ENCODE measurements around the gene TCEAL1.
"Not testable (repeated sequence)": the region's sequence is repeated elsewhere in the genome, so short reads cannot be mapped to it uniquely, and the experiment has no call there.

The TCEAL1 gene

DNA sequence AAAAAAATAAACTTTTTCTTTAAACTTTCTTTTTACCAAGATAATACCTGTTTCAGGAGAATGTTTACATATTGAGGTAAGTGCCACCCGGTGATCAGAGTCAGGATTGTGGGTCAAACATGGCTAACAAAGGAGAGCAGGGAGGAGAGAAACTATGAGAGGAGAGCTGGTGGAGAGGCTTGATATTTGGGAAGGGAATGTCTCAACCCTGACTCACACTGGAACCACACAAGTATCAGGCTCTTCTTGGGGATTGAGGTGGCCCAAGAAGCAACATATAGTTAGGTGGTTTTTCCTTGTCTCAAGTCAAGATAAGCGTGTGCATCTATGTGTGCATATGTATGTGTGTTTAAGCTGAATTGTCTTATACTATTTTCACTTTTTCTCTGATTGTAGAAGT is 6.7 kb downstream of the TCEAL1 start:
- DNase-seq (ENCODE audit: low read depth) = no peak

- no peak for DNase-seq (ENCODE audit: low read depth)
These were observed 9.0 kb downstream of the TCEAL1 start for GRCh38 chrX:103637604-103638338.

DNA sequence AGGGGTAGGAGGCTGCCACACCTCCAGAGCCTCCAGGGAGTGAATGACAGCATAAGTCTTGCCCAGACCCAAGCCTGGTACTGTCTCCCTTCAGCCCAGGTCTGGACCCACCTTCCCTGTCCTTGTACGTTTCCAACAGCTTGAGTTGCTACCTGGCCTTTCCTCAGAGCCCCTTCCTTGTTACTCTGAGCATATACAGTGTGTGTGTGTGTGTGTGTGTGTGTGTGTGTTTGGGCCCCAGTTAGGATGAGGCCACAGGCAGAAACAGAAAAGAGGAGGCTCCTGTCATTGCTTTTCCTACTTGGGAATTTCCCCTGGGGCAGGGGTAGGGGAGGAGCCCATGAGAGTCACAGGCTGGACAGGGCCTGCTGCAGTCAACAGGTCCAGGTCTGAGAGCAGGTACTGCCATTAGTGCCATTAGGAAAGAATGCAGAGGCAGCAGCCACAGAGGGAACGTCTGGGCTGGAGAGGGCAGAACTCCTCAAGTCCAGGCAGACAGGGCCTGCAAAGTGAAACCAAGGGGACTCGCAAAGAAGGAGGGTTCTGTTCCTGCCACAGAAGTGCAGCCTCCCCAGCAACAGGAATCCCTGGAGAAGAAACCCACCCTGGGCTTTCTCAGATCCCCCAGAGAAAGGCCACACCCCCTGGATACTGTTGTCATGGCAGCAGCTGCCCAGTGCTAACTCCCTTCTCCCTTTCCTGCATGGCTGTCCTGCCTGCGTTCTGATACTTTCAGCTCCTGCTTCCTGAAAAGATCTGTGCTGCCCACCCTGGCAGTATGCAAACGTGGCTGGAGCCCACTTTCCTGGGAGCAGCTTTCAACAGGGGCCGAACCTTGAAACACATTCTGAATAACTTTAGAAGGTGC is 9.9 kb downstream of the TCEAL1 start:
- DNase-seq (ENCODE audit: low read depth) = not testable (repeated sequence)

- no peak for DNase-seq (ENCODE audit: low read depth)
These were observed 11.8 kb downstream of the TCEAL1 start for GRCh38 chrX:103640401-103641155.

GRCh38 chrX:103644125-103644524 is 15.3 kb downstream of the TCEAL1 start:
- no peak for DNase-seq (ENCODE audit: low read depth)

- no peak for DNase-seq (ENCODE audit: low read depth)
These were observed 18.9 kb downstream of the TCEAL1 start for GRCh38 chrX:103647630-103648029.

DNA sequence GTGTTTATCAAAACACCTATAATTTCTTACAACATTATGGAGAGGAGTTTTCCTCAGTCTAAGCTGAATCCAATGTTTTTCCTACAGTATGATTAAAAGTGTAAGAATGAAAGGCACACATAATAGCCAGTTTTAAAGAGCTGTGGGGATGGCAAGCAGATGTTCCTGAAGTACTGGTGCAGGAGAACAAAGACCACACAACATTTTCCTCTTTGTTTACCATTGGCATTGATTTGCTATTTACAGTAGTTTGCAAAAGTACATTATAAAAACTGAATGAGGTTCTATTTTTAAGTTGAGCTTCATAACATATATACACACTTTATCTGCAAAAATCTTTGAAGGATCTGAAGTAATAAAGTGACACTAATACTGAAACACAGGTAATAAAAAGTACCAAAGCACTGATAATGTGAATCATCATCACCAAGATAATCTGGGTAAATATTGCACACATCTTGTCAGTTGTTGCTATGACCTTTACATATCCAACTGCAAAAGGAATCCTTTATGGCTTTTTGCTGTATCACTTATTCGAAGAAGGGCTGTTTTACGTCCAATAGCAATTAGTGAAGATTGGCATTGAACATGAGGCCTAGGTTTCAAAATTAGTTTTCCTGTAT is 22.5 kb downstream of the TCEAL1 start:
- no peak for DNase-seq (ENCODE audit: low read depth)

- not testable (repeated sequence) for DNase-seq (ENCODE audit: low read depth)
These were observed 26.6 kb downstream of the TCEAL1 start for GRCh38 chrX:103655230-103656000.

- no peak for DNase-seq (ENCODE audit: low read depth)
These were observed 27.8 kb downstream of the TCEAL1 start for GRCh38 chrX:103656617-103657016.

DNA sequence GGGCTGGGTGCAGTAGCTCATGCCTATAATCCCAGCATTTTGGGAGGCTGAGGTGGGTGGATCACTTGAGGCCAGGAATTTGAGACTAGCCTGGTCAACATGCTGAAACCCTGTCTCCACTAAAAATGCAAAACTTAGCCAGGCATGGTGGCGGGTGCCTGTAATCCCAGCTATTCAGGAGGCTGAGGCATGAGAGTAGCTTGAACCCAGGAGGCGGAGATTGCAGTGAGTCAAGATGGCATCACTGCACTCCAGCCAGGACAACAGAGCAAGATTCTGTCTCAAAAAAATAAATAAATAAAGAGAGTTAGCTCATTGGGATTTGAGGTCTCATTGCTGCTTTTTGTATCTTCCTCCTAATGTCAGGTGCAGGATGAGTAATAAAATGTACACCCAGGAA is 28.3 kb downstream of the TCEAL1 start:
- not testable (repeated sequence) for DNase-seq (ENCODE audit: low read depth)

DNA sequence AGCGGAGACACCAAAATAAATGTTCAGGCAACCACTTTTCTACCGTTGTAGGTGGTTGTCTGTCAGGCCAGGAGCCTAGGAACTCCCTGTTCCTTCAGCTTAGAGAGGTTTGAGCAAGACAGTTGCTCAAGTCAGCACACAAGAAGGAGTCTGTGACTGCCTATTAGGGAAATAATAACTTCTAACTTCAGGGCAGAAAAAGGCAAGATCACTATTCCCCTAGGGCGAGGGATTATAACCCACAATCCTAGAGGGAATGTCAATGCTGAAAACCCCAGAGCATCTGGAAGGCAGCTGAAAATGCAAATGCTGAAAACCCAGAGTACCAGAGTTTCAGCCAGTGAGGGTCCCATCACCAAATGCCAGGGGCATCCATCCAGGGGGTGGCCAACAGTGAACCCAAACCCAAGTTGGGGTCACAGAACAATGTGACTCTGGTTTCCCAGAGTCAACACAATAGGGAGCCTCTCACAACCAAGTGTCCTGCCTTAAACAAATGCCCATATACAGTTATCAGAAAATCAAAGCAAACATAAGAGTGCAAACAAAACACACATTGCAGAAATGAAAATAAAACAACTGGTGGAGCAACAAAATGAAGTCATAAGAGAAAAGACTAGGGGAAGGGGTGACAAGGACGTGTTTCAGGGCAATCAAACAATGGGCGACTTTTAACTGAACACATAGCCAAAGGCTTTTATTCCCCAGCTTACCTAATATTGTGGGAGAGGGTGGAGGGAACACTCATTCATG is 30.1 kb downstream of the TCEAL1 start:
- DNase-seq (ENCODE audit: low read depth) = no peak

DNA sequence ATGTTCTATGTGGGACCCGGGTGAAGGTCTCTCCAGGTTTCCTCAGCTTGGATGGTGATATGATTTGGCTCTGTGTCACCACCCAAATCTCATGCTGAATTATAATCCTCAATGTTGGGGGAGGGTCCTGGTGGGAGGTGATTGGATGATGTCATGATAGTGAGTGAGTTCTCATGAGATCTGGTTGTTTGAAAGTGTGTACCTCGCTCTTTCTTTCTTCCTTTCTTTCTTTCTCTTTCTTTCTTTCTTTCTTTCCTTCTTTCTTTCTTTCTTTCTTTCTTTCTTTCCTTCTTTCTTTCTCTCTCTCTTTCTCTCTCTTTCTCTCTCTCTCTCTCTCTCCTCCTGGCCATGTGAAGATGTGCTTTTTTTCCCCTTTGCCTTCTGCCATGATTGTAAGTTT is 30.7 kb downstream of the TCEAL1 start:
- not testable (repeated sequence) for DNase-seq (ENCODE audit: low read depth)

DNA sequence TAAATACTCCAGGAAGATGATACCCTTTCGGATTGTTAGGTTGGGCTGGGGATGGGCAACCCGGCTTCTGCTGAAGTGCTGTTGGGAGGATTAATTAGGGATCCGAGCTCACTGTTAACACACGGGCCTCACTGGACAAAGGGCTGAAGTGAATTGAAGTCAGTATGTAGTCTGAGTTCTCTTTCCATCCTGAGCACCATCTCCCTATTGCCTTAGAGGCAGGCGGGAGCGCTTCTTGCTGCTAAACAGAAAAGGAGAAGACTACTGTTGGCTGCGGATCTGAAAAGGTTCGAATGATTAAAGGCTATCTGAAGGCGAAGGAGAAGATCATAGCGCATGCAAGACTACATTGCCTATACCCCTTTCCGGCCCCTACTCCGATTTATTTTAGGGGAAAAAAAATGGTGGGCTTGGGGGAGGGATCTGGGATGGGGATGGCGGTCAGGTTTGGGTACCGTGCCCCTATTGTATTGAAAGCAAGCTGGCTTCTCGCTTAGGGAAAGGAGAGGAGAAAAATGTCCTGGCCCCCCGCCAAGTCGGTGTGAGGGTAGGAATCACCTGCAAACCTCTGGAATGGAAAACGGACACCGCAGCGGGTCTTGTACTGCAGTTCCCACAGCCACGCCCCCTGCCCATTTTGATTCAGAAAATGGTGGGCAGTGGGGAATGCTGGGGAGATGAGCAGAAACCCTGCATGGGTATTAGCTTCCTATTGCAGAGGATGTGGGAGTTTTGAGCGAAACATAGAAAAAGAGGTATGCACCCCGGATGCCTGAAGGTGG is 35.4 kb downstream of the TCEAL1 start:
- no peak for DNase-seq (ENCODE audit: low read depth)

DNA sequence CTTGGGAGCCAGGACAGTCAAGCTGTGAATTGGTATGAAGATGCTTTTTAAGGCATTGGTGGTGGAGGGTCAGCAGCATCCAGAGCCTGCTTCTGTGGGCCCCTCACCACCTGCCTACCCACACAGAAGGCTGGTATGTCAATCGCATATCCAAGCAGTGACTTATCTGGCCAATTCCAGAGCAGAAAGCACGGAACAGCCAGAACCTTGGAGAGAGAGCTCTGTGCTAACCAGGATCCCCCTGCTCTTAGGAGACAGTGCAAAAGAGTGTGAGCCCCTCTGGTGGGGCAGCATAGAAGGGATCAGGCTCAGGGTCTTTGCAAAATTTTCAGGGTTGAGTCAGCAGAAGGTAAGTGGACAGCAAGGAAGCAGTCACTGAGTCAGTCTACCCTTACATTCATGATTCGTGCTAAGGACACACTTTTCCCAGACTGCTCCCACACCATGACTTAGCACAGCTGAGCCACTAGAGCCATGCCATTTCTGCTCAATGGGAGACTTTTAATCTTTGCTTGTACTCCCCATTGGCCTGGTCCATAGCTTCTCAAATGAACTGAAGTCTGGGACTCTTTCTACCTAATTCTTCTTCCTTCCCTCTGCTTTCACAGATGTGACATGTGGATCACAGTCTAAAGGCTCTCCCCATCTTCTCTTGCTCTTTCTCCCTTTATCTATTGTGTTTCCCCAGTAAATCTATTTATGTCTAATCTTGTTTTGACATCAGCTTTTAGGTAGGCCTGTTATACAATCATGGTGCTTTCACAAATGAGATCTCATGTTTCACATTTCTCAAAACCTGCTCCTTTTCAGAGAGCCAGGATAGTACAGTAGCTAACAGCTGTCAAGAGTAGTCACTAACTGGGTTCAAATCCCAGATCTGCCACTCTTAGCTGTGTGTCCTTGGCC is 37.7 kb downstream of the TCEAL1 start:
- DNase-seq (ENCODE audit: low read depth) = no peak

DNA sequence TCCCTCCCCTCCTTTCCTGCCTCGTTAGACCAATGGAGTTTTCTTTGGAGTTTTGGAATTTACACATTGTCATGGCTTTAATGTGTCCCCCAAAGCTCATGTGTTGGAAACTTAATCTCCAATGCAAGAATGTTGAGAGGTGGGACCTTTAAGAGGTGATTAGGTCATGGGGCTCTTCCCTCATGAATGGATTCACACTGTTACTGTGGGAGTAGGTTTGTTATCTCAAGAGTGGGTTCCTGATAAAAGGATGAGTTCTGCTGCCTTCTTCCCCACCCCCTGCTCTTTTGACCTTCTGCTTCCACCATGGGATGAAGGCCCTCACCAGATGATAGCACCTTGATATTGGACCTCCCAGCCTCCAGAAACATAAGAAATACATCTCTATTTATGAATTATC is 41.0 kb downstream of the TCEAL1 start:
- no peak for DNase-seq (ENCODE audit: low read depth)

DNA sequence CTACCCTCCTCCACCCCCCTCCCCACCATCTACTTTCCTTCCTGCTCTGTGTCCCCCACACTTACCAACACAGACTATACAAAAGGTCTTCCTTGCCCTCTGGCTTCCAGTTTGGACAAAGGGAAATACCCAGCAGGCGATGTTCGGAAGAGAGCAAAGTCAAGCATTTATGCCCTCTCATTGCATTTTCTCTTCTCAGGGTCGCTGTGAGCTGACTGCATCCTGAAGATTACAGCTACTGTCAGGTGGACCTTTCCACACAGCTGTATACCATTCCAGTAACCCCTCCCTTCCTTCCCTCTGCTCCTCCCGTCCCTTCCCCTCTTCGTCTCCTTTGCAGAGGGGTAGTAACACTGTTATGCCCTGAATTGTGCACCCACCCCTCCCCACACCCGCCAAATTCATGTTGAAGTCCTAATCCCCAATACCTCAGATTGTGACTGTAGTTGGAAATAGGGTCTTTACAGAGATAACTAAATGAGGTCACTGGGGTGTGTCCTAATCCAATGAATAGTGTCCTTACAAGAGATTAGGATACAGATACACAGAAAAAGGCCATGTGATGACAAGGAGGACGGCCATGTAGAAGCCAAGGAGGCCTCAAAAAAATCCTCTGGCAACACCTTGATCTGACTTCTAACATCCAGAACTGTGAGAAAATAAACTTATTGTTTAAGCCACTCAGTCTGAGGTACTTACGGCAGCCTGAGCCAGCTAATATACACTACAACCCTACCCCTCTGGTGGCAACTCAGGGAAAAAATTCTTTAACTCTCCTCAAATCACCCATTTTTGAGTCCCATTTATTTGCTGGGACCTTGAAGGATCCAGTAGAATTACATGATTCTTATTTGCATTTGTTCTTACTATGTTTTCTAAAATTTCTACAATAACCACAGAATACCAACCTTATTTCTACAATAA is 46.0 kb downstream of the TCEAL1 start:
- DNase-seq (ENCODE audit: low read depth) = no peak

DNA sequence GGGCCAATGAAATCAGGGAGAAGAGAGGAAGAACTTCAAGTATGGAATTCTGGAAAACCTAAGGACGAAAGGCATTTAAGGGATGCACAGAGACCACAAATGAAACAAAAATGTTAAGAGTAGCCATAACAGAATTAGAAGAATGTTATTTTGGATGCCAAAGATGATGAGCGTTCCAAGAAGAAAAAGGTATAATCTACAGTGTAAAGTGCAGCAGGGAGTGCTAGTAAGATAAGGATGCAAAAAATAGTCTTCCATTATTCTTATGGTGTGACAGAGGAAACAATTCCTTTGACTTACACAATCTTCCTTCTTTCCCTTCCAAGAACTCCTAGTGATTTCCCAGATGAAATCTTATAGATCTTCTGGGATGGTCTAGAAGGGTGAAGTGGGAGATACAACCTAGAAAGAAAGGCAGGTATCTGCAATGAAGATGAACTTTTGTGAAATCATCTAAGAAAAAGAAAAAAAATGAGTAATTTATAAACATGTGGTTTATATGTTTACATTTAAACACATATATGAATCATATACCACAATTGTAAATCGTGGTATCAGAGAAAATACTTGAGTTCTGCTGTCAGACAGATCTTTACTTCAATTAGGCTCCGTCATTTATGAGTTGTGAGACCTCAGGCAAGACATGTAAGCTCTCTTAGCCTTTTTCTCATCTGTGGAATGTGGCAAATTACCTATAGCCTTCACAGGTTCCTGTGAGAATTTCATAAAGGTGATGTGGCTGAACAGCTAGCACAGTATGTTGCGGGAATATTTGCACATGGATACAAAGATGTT is 49.6 kb downstream of the TCEAL1 start:
- no peak for DNase-seq (ENCODE audit: low read depth)

All from T follicular helper cell (primary cell).